ENCODE measurements around the gene SNX32. TPM values are rescaled to one million over a fixed set of nuclear protein-coding genes. Genes with fewer than 3 reads are reported as not detected.

The SNX32 gene
- total and polyA plus RNA-seq, 2 donors (not counting 3 experiments of a cell fraction or from before 2014, with no cell fraction given), result 0.19 TPM; not detected in 1

DNA sequence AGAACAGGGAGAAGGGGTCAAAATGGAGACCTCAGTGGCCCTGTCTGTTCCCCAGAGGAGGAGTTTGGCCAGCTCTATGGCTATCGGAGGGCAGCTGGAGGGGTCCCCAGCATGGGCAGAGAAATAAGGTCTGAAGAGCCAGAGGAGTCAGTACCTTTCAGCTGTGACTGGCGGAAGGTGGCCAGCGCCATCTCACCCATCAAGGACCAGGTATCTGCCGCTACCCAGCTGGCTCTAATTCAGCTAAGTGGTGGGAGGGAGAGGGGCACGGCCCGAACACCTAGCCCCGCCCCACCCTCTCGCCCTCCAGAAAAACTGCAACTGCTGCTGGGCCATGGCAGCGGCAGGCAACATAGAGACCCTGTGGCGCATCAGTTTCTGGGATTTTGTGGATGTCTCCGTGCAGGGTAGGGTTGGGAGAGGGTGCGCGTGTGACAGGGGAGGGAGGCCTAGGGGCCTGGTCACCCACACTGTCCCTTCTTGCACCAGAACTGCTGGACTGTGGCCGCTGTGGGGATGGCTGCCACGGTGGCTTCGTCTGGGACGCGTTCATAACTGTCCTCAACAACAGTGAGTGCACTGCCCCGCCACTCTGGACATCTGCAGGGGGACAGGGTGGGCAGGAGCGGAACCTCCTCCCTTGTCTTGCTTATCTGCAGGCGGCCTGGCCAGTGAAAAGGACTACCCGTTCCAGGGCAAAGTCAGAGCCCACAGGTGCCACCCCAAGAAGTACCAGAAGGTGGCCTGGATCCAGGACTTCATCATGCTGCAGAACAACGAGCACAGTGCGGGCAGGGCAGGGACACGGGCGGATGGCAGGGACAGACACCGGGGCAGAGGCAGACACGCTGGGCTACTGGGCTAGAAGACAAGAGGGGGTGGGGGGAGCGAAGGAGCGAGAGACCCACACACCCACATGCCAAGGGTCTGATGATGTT, 48.6 kb downstream of the SNX32 start:
- Histone ChIP-seq H3K4me1 (ENCODE audit: control insufficient read depth, extremely low read depth, insufficient read depth, low read length) (peaks cover 6% of the 10 kb centered on the region), H3K9me3 (replicated peaks; ENCODE audit: control insufficient read depth, insufficient read depth, low read length) (no peaks in the 10 kb centered on the region), H3K4me2 (ENCODE audit: insufficient read depth, low read length) (no peak overlapping the region), H2AFZ (ENCODE audit: low read depth, low read length) (no peak overlapping the region), H3K79me2 (ENCODE audit: control insufficient read depth, insufficient read depth, low read length) (peaks cover 6% of the 10 kb centered on the region), H3K9ac (replicated peaks; ENCODE audit: extremely low read depth, insufficient read depth, low read length) (no peak overlapping the region), H3K9me1 (replicated peaks; ENCODE audit: control insufficient read depth, extremely low read depth, insufficient read depth, low read length) (no peaks in the 10 kb centered on the region), H3K27ac (ENCODE audit: insufficient read depth, low read depth, low read length) (no peak overlapping the region), H4K20me1 (replicated peaks; ENCODE audit: control insufficient read depth, extremely low read depth, insufficient read depth, low read length) (no peaks in the 10 kb centered on the region), H3K4me3 (replicated peaks in 1 of 3; ENCODE audit: insufficient read depth in 1 of 3, low read depth in 1 of 3, low read length in 3 of 3) (no peak overlapping the region), H3K36me3 (ENCODE audit: control insufficient read depth in 2 of 2, extremely low read depth in 1 of 2, insufficient read depth in 2 of 2, low read length in 2 of 2) (peaks cover 4 to 30% of the 10 kb centered on the region in 2 experiments), H3K27me3 (ENCODE audit: control insufficient read depth in 2 of 2, insufficient read depth in 2 of 2, low read length in 2 of 2) (no peaks in the 10 kb centered on the region)
- TF ChIP-seq, protein P1, sequence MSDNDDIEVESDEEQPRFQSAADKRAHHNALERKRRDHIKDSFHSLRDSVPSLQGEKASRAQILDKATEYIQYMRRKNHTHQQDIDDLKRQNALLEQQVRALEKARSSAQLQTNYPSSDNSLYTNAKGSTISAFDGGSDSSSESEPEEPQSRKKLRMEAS (IDR thresholded peaks at IDR 0.05; ENCODE audit: insufficient read depth, insufficient read length), result no peak
- TF ChIP-seq POLR2A (IDR thresholded peaks at IDR 0.05; ENCODE audit: low read depth, low read length) (no peak), MYC (IDR thresholded peaks at IDR 0.05; ENCODE audit: low read depth, low read length) (no peak), JUN (IDR thresholded peaks at IDR 0.05; ENCODE audit: borderline replicate concordance, insufficient read depth, insufficient read length, low read depth) (no peak), POLR2AphosphoS5 (IDR thresholded peaks at IDR 0.05; ENCODE audit: insufficient read depth, low read depth, low read length) (no peak), EZH2 (IDR thresholded peaks at IDR 0.05; ENCODE audit: borderline replicate concordance, low read depth, low read length, severe bottlenecking) (no peak), FOS (IDR thresholded peaks at IDR 0.05; ENCODE audit: borderline replicate concordance, insufficient read depth, low read length) (no peak), GATA2 (IDR thresholded peaks at IDR 0.05; ENCODE audit: insufficient read depth, insufficient read length, low read depth, low read length) (no peak)
- TF ChIP-seq, protein P2, sequence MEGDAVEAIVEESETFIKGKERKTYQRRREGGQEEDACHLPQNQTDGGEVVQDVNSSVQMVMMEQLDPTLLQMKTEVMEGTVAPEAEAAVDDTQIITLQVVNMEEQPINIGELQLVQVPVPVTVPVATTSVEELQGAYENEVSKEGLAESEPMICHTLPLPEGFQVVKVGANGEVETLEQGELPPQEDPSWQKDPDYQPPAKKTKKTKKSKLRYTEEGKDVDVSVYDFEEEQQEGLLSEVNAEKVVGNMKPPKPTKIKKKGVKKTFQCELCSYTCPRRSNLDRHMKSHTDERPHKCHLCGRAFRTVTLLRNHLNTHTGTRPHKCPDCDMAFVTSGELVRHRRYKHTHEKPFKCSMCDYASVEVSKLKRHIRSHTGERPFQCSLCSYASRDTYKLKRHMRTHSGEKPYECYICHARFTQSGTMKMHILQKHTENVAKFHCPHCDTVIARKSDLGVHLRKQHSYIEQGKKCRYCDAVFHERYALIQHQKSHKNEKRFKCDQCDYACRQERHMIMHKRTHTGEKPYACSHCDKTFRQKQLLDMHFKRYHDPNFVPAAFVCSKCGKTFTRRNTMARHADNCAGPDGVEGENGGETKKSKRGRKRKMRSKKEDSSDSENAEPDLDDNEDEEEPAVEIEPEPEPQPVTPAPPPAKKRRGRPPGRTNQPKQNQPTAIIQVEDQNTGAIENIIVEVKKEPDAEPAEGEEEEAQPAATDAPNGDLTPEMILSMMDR (IDR thresholded peaks at IDR 0.05; ENCODE audit: extremely low read depth in 1 of 2, insufficient read depth in 1 of 2, low read depth in 1 of 2, low read length in 2 of 2), result no peak
- DNase-seq (ENCODE audit: low read depth, low spot score) (no peak), FAIRE-seq (no peak)
- POLR2A ChIA-PET, result interaction anchor here (0.5 kb wide), 1 partner anchor 373 kb away, joined by 4 read pairs; no protein-coding TSS in a partner anchor
- intact Hi-C loops (cut with micrococcal nuclease), result no loop called here
- BruUV-seq (replicated peaks), result no TSS peak
- CTCF ChIA-PET, result interaction anchor here (1.1 to 1.8 kb wide), 2 partner anchors 22 to 103 kb away, joined by 3 to 4 read pairs; partner anchors contain the start of gene MUS81
- dilution Hi-C loops (cut with MboI; ENCODE audit: extremely low pct_ligation_motif_present, low sequenced_read_pairs), result no loop called here

All from endothelial cell of umbilical vein (primary cell).